Nephron (organoid): Measurements from ENCODE around the gene FLRT1.
A peak's percentile ranks its signal among the peaks of the same experiment; 100 is the strongest.

Experiments used
- H3K27ac Mint-ChIP-seq, 3 experiments: 2 replicates each; pipeline ENCODE4 v1.8.0; 2020; ENCODE audit warnings: mixed read lengths in 3 of 3, mild to moderate bottlenecking in 2 of 3, moderate library complexity in 1 of 3
- H3K27me3 Mint-ChIP-seq: 2 replicates; pipeline ENCODE4 v1.8.0; 2021; ENCODE audit warnings: low read depth, mild to moderate bottlenecking, moderate library complexity, mixed read lengths
- H3K36me3 Mint-ChIP-seq: 2 replicates; pipeline ENCODE4 v1.8.0; 2020; ENCODE audit warnings: low read depth, mixed read lengths
- H3K4me1 Mint-ChIP-seq: 2 replicates; pipeline ENCODE4 v1.8.0; 2020; ENCODE audit warnings: mixed read lengths
- H3K4me3 Mint-ChIP-seq, 3 experiments: 2 replicates each; pipeline ENCODE4 v1.8.0; 2020; ENCODE audit warnings: mild to moderate bottlenecking in 3 of 3, mixed read lengths in 3 of 3, moderate library complexity in 2 of 3
- H3K9me3 Mint-ChIP-seq: 2 replicates; pipeline ENCODE4 v1.8.0; 2020; ENCODE audit warnings: mixed read lengths
- CTCF ChIP-seq, 3 experiments: fragments of 200-600 bp; sonication (generic); IDR thresholded peaks; one replicate each; pipeline ENCODE4 v1.5.0; 2021; ENCODE audit warnings: antibody characterized with exemption in 3 of 3; ENCODE audit not compliant: unreplicated experiment in 3 of 3

FLRT1 gene

GRCh38 chr11:63993993-63994392 is 41.7 kb upstream of the FLRT1 start:
- peaks cover 73% of the 10 kb centered on the region for H3K36me3 Mint-ChIP-seq
- no peaks in the 10 kb centered on the region for H3K9me3 Mint-ChIP-seq
- no peak for TF ChIP-seq CTCF (IDR thresholded peaks at IDR 0.05; ENCODE audit: unreplicated experiment in 3 of 3)
- H3K4me1 Mint-ChIP-seq: no peaks in the 10 kb centered on the region
- H3K4me3 Mint-ChIP-seq: no peak overlapping the region
- H3K27ac Mint-ChIP-seq: no peak overlapping the region
- peaks cover 8% of the 10 kb centered on the region for H3K27me3 Mint-ChIP-seq

- Mint-ChIP-seq H3K27ac (no peak overlapping the region), H3K4me1 (peaks cover 5% of the 10 kb centered on the region), H3K27me3 (peaks cover 8% of the 10 kb centered on the region), H3K9me3 (no peaks in the 10 kb centered on the region), H3K4me3 (no peak overlapping the region), H3K36me3 (peaks cover 54% of the 10 kb centered on the region)
- no peak for TF ChIP-seq CTCF (IDR thresholded peaks at IDR 0.05; ENCODE audit: unreplicated experiment in 3 of 3)
These were observed 39.2 kb upstream of the FLRT1 start for GRCh38 chr11:63996512-63996911.

GRCh38 chr11:63997104-63997700 is 38.5 kb upstream of the FLRT1 start:
- Mint-ChIP-seq H3K27me3 (peaks cover 8% of the 10 kb centered on the region), H3K4me3 (no peak overlapping the region), H3K4me1 (peaks cover 11% of the 10 kb centered on the region), H3K27ac (no peak overlapping the region), H3K36me3 (peaks cover 47% of the 10 kb centered on the region), H3K9me3 (no peaks in the 10 kb centered on the region)
- no peak for TF ChIP-seq CTCF (IDR thresholded peaks at IDR 0.05; ENCODE audit: unreplicated experiment in 3 of 3)

- Mint-ChIP-seq H3K4me1 (peaks cover 15% of the 10 kb centered on the region), H3K27me3 (peaks cover 8% of the 10 kb centered on the region), H3K4me3 (no peak overlapping the region), H3K9me3 (no peaks in the 10 kb centered on the region), H3K36me3 (peaks cover 46% of the 10 kb centered on the region), H3K27ac (no peak overlapping the region)
- no peak for TF ChIP-seq CTCF (IDR thresholded peaks at IDR 0.05; ENCODE audit: unreplicated experiment in 3 of 3)
These were observed 37.9 kb upstream of the FLRT1 start for GRCh38 chr11:63997801-63998337.

- H3K4me1 Mint-ChIP-seq: peaks cover 24% of the 10 kb centered on the region
- TF ChIP-seq CTCF (IDR thresholded peaks at IDR 0.05; ENCODE audit: unreplicated experiment in 3 of 3): no peak
- H3K9me3 Mint-ChIP-seq: no peaks in the 10 kb centered on the region
- peaks cover 40% of the 10 kb centered on the region for H3K36me3 Mint-ChIP-seq
- H3K4me3 Mint-ChIP-seq: peak overlapping the region in 2 of 3 experiments; percentile 11 to 35
- peak overlapping the region in 1 of 3 experiments; percentile 28 for H3K27ac Mint-ChIP-seq
- H3K27me3 Mint-ChIP-seq: peaks cover 12% of the 10 kb centered on the region
These were observed 37.0 kb upstream of the FLRT1 start for GRCh38 chr11:63998558-63999348.
